Liver (tissue), 9 donors: ENCODE data around the gene MYOM1. TPM values are rescaled to one million over a fixed set of nuclear protein-coding genes. Genes with fewer than 3 reads are reported as not detected.

Source experiments
- DNase-seq: peaks from one replicate; pipeline ENCODE4 v3.0.0-alpha.2; 2017; ENCODE audit warnings: low spot score
- H3K27ac ChIP-seq, 2 donors: one replicate each; pipeline ENCODE4 v1.7.0; 2013; ENCODE audit warnings: inconsistent platforms in 2 of 2, low read length in 2 of 2, control low read depth in 1 of 2, low read depth in 1 of 2, mild to moderate bottlenecking in 1 of 2
- H3K27me3 ChIP-seq, 4 donors: one replicate each; pipeline versions ENCODE4 v1.6.1 to v1.7.0; 2013; ENCODE audit warnings: low read length in 3 of 4, inconsistent platforms in 1 of 4, mild to moderate bottlenecking in 1 of 4, moderate library complexity in 1 of 4; ENCODE audit not compliant: control insufficient read depth in 4 of 4, insufficient read depth in 4 of 4
- H3K36me3 ChIP-seq, 4 donors: one replicate each; pipeline versions ENCODE4 v1.6.1 to v1.7.0; 2013; ENCODE audit warnings: low read length in 3 of 4, mild to moderate bottlenecking in 3 of 4, low read depth in 1 of 4, moderate library complexity in 1 of 4; ENCODE audit not compliant: control insufficient read depth in 4 of 4, insufficient read depth in 3 of 4
- H3K4me1 ChIP-seq, 4 donors: one replicate each; pipeline versions ENCODE4 v1.6.1 to v1.7.0; 2013; ENCODE audit warnings: low read length in 3 of 4, mild to moderate bottlenecking in 3 of 4, moderate library complexity in 1 of 4; ENCODE audit not compliant: control insufficient read depth in 4 of 4, insufficient read depth in 4 of 4
- H3K4me3 ChIP-seq, 3 donors: one replicate each; pipeline versions ENCODE4 v1.6.1 to v1.7.0; 2013; ENCODE audit warnings: low read length in 3 of 3, control low read depth in 1 of 3, low read depth in 1 of 3, mild to moderate bottlenecking in 1 of 3
- H3K9ac ChIP-seq, 2 donors: one replicate each; pipeline ENCODE4 v1.7.0; 2013; ENCODE audit warnings: low read length in 2 of 2, mild to moderate bottlenecking in 2 of 2, moderate library complexity in 2 of 2, control low read depth in 1 of 2, low read depth in 1 of 2
- H3K9me3 ChIP-seq, 4 donors: one replicate each; pipeline versions ENCODE4 v1.6.1 to v1.7.0; 2013; ENCODE audit warnings: low read length in 3 of 4; ENCODE audit not compliant: control insufficient read depth in 4 of 4
- CTCF ChIP-seq: fragments of 150-350 bp; IDR thresholded peaks from 2 replicates; pipeline ENCODE4 v1.5.1; 2017; ENCODE audit warnings: improper control_type of control experiment, low read depth, low read length; ENCODE audit not compliant: missing input control
- EGR1 ChIP-seq, 2 donors: IDR thresholded peaks; 2 replicates each; pipeline ENCODE4 v1.6.1; 2016 to 2018; ENCODE audit warnings: antibody characterized with exemption in 2 of 2, low read depth in 2 of 2
- FOXA1 ChIP-seq: IDR thresholded peaks from 2 replicates; pipeline ENCODE4 v1.6.1; 2016; ENCODE audit warnings: antibody characterized with exemption
- FOXA2 ChIP-seq: IDR thresholded peaks from 2 replicates; pipeline ENCODE4 v1.6.1; 2016; ENCODE audit warnings: antibody characterized with exemption
- GABPA ChIP-seq, 2 donors: IDR thresholded peaks in 1 of 2; conservative IDR thresholded peaks in 1 of 2; 2 replicates each; pipeline ENCODE4 v1.6.1; 2016; ENCODE audit warnings: antibody characterized with exemption in 2 of 2, mild to moderate bottlenecking in 1 of 2, moderate library complexity in 1 of 2
- HNF4A ChIP-seq, 2 donors: conservative IDR thresholded peaks; 2 replicates each; pipeline ENCODE4 v1.6.1; 2016; ENCODE audit warnings: antibody characterized with exemption in 2 of 2, mild to moderate bottlenecking in 2 of 2
- JUND ChIP-seq, 2 donors: IDR thresholded peaks; 2 replicates each; pipeline ENCODE4 v1.6.1; 2016; ENCODE audit warnings: antibody characterized with exemption in 2 of 2
- NR2F2 ChIP-seq: IDR thresholded peaks from 2 replicates; pipeline ENCODE4 v1.6.1; 2016; ENCODE audit warnings: antibody characterized with exemption
- RAD21 ChIP-seq, 2 donors: IDR thresholded peaks; 2 replicates each; pipeline ENCODE4 v1.6.1; 2016; ENCODE audit warnings: antibody characterized with exemption in 2 of 2, mild to moderate bottlenecking in 2 of 2
- RXRA ChIP-seq, 2 donors: IDR thresholded peaks; 2 replicates each; pipeline ENCODE4 v1.6.1; 2017 to 2018; ENCODE audit warnings: antibody characterized with exemption in 2 of 2, mild to moderate bottlenecking in 1 of 2
- SP1 ChIP-seq: IDR thresholded peaks from 2 replicates; pipeline ENCODE4 v1.6.1; 2018; ENCODE audit warnings: antibody characterized with exemption, mild to moderate bottlenecking
- TAF1 ChIP-seq: conservative IDR thresholded peaks from 2 replicates; pipeline ENCODE4 v1.6.1; 2016; ENCODE audit warnings: antibody characterized with exemption, mild to moderate bottlenecking
- YY1 ChIP-seq: IDR thresholded peaks from 2 replicates; pipeline ENCODE4 v1.6.1; 2016; ENCODE audit warnings: antibody characterized with exemption, mild to moderate bottlenecking
- ZBTB33 ChIP-seq: IDR thresholded peaks from 2 replicates; pipeline ENCODE4 v1.6.1; 2016; ENCODE audit warnings: antibody characterized with exemption
- WGBS: extraction: QIAGEN DNeasy Blood & Tissue Kit; methylation state at CpG from one replicate; pipeline ENCODE4 v1.1.7; 2013; 5-methylcytosine and 5-hydroxymethylcytosine counted together
- polyA plus RNA-seq, 2 donors: library from polyadenylated mRNA; stranded (reverse) in 1 of 2; unstranded in 1 of 2; fragments of 200-250 nt in 1 of 2; fragments of >200 nt in 1 of 2; fragmentation: Nextera tagmentation in 1 of 2; extraction: Ambion mirVana in 1 of 2; gene quantifications; one replicate each; pipeline versions ENCODE4 v1.2.1 to v1.2.3, GENCODE V29; 2013 to 2015
- total RNA-seq, 2 donors: library from RNA; depleted of rRNA; stranded (reverse); fragments of >200 nt; gene quantifications; one replicate each; pipeline ENCODE4 v1.2.3, GENCODE V29; 2014
- TF ChIP-seq, protein P1 (sequence below): IDR thresholded peaks from 2 replicates; pipeline ENCODE4 v1.6.1; 2016; ENCODE audit warnings: antibody characterized with exemption
- TF ChIP-seq, protein P2 (sequence below): IDR thresholded peaks from 2 replicates; pipeline ENCODE4 v1.6.1; 2016; ENCODE audit warnings: antibody characterized with exemption
- TF ChIP-seq, protein P3 (sequence below): IDR thresholded peaks from 2 replicates; pipeline ENCODE4 v1.6.1; 2016; ENCODE audit warnings: antibody characterized with exemption, mild to moderate bottlenecking
- donor health status: healthy.
- donor health status: healthy.
- donor health status: healthy.
- donor health status: healthy.
- donor health status: healthy.

MYOM1 gene
- total and polyA plus RNA-seq, 4 donors, result 10.1 to 48.4 (median 21.3) TPM

GRCh38 chr18:3226048-3226447, 6.3 kb upstream of the MYOM1 start:
- no peak for DNase-seq
- no peak overlapping the region for H3K9ac ChIP-seq
- H3K36me3 ChIP-seq, result no peaks in the 10 kb centered on the region
- H3K4me3 ChIP-seq, result no peak overlapping the region
- H3K27ac ChIP-seq, result no peak overlapping the region
- TF ChIP-seq, protein P1, sequence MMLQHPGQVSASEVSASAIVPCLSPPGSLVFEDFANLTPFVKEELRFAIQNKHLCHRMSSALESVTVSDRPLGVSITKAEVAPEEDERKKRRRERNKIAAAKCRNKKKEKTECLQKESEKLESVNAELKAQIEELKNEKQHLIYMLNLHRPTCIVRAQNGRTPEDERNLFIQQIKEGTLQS, result no peak
- TF ChIP-seq CTCF, result no peak
- TF ChIP-seq NR2F2, result no peak
- no peak for TF ChIP-seq FOXA1
- TF ChIP-seq, protein P2, sequence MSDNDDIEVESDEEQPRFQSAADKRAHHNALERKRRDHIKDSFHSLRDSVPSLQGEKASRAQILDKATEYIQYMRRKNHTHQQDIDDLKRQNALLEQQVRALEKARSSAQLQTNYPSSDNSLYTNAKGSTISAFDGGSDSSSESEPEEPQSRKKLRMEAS, result no peak
- no peak for TF ChIP-seq EGR1 (IDR thresholded peaks at IDR 0.05; ENCODE audit: low read depth in 2 of 2)
- no peak for TF ChIP-seq RAD21 (IDR thresholded peaks at IDR 0.05)
- TF ChIP-seq HNF4A (conservative IDR thresholded peaks at IDR 0.05), result no peak
- TF ChIP-seq YY1, result no peak
- no peak for TF ChIP-seq RXRA (IDR thresholded peaks at IDR 0.05)
- TF ChIP-seq FOXA2, result no peak
- TF ChIP-seq TAF1, result no peak
- no peak for TF ChIP-seq ZBTB33
- TF ChIP-seq GABPA (IDR thresholded peaks at IDR 0.05 in 1 of 2, conservative IDR thresholded peaks at IDR 0.05 in 1 of 2), result no peak
- no peak for TF ChIP-seq JUND (IDR thresholded peaks at IDR 0.05)
- H3K4me1 ChIP-seq, result peaks cover 0 to 15% (median 5%) of the 10 kb centered on the region in 4 donors
- no peaks in the 10 kb centered on the region for H3K27me3 ChIP-seq
- no peaks in the 10 kb centered on the region for H3K9me3 ChIP-seq
- WGBS, result 97% methylated on average over 6 of the region's 6 CpGs

DNA sequence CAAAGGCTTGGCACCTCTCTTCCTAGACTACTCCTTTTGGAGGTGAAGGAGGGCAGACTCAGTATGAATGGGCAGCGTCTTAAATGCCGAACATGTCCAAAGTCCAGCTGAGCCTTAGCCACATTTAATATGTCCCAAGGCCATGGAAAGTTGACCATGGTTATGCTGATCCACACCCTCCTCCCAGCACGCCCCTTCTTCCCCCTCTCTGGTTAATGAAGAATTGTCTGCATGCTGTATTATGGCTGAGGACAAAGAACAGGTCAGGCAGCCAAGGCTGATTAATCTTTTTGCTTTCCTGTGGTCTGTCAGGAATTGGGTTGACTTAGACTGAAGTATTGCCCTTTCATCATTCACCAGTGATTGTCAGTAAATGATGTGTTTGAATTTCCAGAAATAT, 5.8 kb upstream of the MYOM1 start:
- no peaks in the 10 kb centered on the region for H3K27me3 ChIP-seq
- H3K4me1 ChIP-seq, result peaks cover 0 to 10% (median 2%) of the 10 kb centered on the region in 4 donors
- DNase-seq, result no peak
- no peak overlapping the region for H3K27ac ChIP-seq
- WGBS, result 85% methylated on average over 3 of the region's 3 CpGs
- TF ChIP-seq SP1 (no peak), GABPA (IDR thresholded peaks at IDR 0.05 in 1 of 2, conservative IDR thresholded peaks at IDR 0.05 in 1 of 2) (no peak), RXRA (IDR thresholded peaks at IDR 0.05) (no peak), HNF4A (conservative IDR thresholded peaks at IDR 0.05) (no peak), RAD21 (IDR thresholded peaks at IDR 0.05) (no peak), YY1 (no peak)
- TF ChIP-seq, protein P3, sequence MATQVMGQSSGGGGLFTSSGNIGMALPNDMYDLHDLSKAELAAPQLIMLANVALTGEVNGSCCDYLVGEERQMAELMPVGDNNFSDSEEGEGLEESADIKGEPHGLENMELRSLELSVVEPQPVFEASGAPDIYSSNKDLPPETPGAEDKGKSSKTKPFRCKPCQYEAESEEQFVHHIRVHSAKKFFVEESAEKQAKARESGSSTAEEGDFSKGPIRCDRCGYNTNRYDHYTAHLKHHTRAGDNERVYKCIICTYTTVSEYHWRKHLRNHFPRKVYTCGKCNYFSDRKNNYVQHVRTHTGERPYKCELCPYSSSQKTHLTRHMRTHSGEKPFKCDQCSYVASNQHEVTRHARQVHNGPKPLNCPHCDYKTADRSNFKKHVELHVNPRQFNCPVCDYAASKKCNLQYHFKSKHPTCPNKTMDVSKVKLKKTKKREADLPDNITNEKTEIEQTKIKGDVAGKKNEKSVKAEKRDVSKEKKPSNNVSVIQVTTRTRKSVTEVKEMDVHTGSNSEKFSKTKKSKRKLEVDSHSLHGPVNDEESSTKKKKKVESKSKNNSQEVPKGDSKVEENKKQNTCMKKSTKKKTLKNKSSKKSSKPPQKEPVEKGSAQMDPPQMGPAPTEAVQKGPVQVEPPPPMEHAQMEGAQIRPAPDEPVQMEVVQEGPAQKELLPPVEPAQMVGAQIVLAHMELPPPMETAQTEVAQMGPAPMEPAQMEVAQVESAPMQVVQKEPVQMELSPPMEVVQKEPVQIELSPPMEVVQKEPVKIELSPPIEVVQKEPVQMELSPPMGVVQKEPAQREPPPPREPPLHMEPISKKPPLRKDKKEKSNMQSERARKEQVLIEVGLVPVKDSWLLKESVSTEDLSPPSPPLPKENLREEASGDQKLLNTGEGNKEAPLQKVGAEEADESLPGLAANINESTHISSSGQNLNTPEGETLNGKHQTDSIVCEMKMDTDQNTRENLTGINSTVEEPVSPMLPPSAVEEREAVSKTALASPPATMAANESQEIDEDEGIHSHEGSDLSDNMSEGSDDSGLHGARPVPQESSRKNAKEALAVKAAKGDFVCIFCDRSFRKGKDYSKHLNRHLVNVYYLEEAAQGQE, result no peak
- TF ChIP-seq, protein P1, result no peak
- H3K4me3 ChIP-seq, result no peak overlapping the region
- H3K9me3 ChIP-seq, result no peaks in the 10 kb centered on the region
- H3K9ac ChIP-seq, result no peak overlapping the region
- no peaks in the 10 kb centered on the region for H3K36me3 ChIP-seq
